WTC11 (cell line): ENCODE results near the gene KRTAP9-2. TPM values are rescaled to one million over a fixed set of nuclear protein-coding genes. Genes with fewer than 3 reads are reported as not detected.
"Not testable (repeated sequence)": the region's sequence is repeated elsewhere in the genome, so short reads cannot be mapped to it uniquely, and the experiment has no call there.

ENCODE experiments used
- ATAC-seq: fragments of 200-7000 bp; cut with Tn5 transposase; 2 replicates; pipeline ENCODE4 v1.10.0; 2021; ENCODE audit warnings: mild to moderate bottlenecking, moderate library complexity
- CTCF ChIA-PET: fragments of 300-600 bp; sonication (Branson Sonifier 250); formaldehyde crosslinking; loops from one replicate; lab custom pipeline; 2021; ENCODE audit warnings: antibody characterized with exemption; lab: Charles Lee
- POLR2A ChIA-PET: fragments of 350-600 bp; sonication (Branson Sonifier 250); formaldehyde crosslinking; loops from one replicate; lab custom pipeline; 2021; ENCODE audit warnings: antibody characterized with exemption; lab: Charles Lee
- DNase-seq: peaks from one replicate; pipeline ENCODE4 v3.0.0; 2021; ENCODE audit warnings: low spot score
- H3K27ac Mint-ChIP-seq: 2 replicates; pipeline ENCODE4 v1.8.0; 2021; ENCODE audit warnings: mixed read lengths
- H3K27me3 Mint-ChIP-seq: 2 replicates; pipeline ENCODE4 v1.8.0; 2021; ENCODE audit warnings: low read depth, mild to moderate bottlenecking, moderate library complexity, mixed read lengths
- H3K36me3 Mint-ChIP-seq: 2 replicates; pipeline ENCODE4 v1.8.0; 2021; ENCODE audit warnings: mixed read lengths
- H3K4me1 Mint-ChIP-seq: 2 replicates; pipeline ENCODE4 v1.8.0; 2022; ENCODE audit warnings: mixed read lengths
- H3K4me3 Mint-ChIP-seq: 2 replicates; pipeline ENCODE4 v1.8.0; 2021; ENCODE audit warnings: mild to moderate bottlenecking, moderate library complexity, mixed read lengths
- H3K9me3 Mint-ChIP-seq: 2 replicates; pipeline ENCODE4 v1.8.0; 2021; ENCODE audit warnings: mixed read lengths
- ATF1 ChIP-seq: sonication (generic); formaldehyde crosslinking; IDR thresholded peaks from 2 replicates; pipeline ENCODE4 v1.8.1; 2023; ENCODE audit warnings: mild to moderate bottlenecking, moderate library complexity, missing genetic modification reagents
- FOXK1 ChIP-seq: sonication (generic); formaldehyde crosslinking; IDR thresholded peaks from 2 replicates; pipeline ENCODE4 v1.8.0; 2022; ENCODE audit warnings: mild to moderate bottlenecking, moderate library complexity, missing genetic modification reagents
- GABPB1 ChIP-seq: sonication (generic); formaldehyde crosslinking; IDR thresholded peaks from 2 replicates; pipeline ENCODE4 v1.8.1; 2023; ENCODE audit warnings: mild to moderate bottlenecking, missing genetic modification reagents
- MXD4 ChIP-seq: fragments of 250-450 bp; sonication (Bioruptor Pico); IDR thresholded peaks from 2 replicates; pipeline ENCODE4 v1.8.0; 2021; ENCODE audit warnings: mild to moderate bottlenecking, moderate library complexity, borderline replicate concordance
- MYBL2 ChIP-seq: sonication (generic); formaldehyde crosslinking; IDR thresholded peaks from 2 replicates; pipeline ENCODE4 v1.8.1; 2023; ENCODE audit warnings: mild to moderate bottlenecking, moderate library complexity, missing genetic modification reagents
- OVOL2 ChIP-seq: fragments of 250-450 bp; sonication (Bioruptor Pico); IDR thresholded peaks from 2 replicates; pipeline ENCODE4 v1.9.0; 2021; ENCODE audit warnings: mild to moderate bottlenecking, borderline replicate concordance
- SMAD4 ChIP-seq: sonication (generic); formaldehyde crosslinking; IDR thresholded peaks from 2 replicates; pipeline ENCODE4 v1.8.0; 2022; ENCODE audit warnings: mild to moderate bottlenecking, missing genetic modification reagents
- ZNF423 ChIP-seq: fragments of 250-450 bp; sonication (Bioruptor Pico); IDR thresholded peaks from 2 replicates; pipeline ENCODE4 v2.1.2; 2022; ENCODE audit warnings: mild to moderate bottlenecking, moderate library complexity
- ZNF671 ChIP-seq: fragments of 250-450 bp; sonication (Bioruptor Pico); IDR thresholded peaks from 2 replicates; pipeline ENCODE4 v1.8.0; 2021; ENCODE audit warnings: mild to moderate bottlenecking
- total RNA-seq: library from RNA; stranded (reverse); gene quantifications from 3 replicates; pipeline ENCODE4 v1.2.3, GENCODE V29; 2021
- TF ChIP-seq, protein P1 (sequence below): sonication (generic); formaldehyde crosslinking; IDR thresholded peaks from 2 replicates; pipeline ENCODE4 v1.8.1; 2023; ENCODE audit warnings: mild to moderate bottlenecking, moderate library complexity, missing genetic modification reagents
- TF ChIP-seq, protein P2 (sequence below): sonication (generic); formaldehyde crosslinking; IDR thresholded peaks from 2 replicates; pipeline ENCODE4 v1.8.1; 2023; ENCODE audit warnings: mild to moderate bottlenecking, missing genetic modification reagents
- TF ChIP-seq, protein P3 (sequence below): sonication (generic); formaldehyde crosslinking; IDR thresholded peaks from 2 replicates; pipeline ENCODE4 v1.8.1; 2022; ENCODE audit warnings: low read depth, mild to moderate bottlenecking, moderate library complexity, missing genetic modification reagents, borderline replicate concordance
- TF ChIP-seq, protein P4 (sequence below): fragments of 250-450 bp; sonication (Bioruptor Pico); IDR thresholded peaks from 2 replicates; pipeline ENCODE4 v1.9.0; 2021; ENCODE audit warnings: moderate library complexity, mild to moderate bottlenecking, inconsistent platforms, borderline replicate concordance
- TF ChIP-seq, protein P5 (sequence below): sonication (generic); formaldehyde crosslinking; IDR thresholded peaks from 2 replicates; pipeline ENCODE4 v1.8.0; 2023; ENCODE audit warnings: missing genetic modification reagents, mild to moderate bottlenecking, borderline replicate concordance

The KRTAP9-2 gene
- total RNA-seq, 1 experiment from 2014 or later, result not detected

DNA sequence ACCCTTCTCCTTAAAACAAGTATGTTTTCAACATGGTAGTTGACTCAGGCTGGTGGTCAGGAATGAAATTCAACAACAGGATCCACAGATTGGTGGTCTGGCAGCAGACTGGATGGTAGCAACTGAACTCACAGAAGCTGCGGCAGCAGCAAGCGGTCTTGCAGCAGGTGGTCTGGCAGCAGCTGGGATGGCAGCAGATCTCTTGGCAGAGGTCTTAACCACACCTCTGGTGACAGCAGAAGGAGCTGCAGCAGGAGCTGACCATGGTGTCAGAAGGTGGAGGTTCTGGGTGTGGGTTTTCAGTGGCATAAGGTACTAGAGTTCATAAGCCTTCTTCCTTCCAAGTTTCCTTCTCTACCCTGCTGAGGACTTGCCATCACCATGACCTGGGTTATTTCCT is 39.6 kb upstream of the KRTAP9-2 start:
- H3K27me3 Mint-ChIP-seq, result no peaks in the 10 kb centered on the region
- TF ChIP-seq ZNF671 (CRISPR knock-in tag) (no peak), MYBL2 (CRISPR knock-in tag) (no peak), FOXK1 (CRISPR knock-in tag) (no peak), GABPB1 (CRISPR knock-in tag) (no peak), SMAD4 (no peak), MXD4 (CRISPR knock-in tag) (no peak), OVOL2 (CRISPR knock-in tag) (no peak)
- TF ChIP-seq, protein P1, sequence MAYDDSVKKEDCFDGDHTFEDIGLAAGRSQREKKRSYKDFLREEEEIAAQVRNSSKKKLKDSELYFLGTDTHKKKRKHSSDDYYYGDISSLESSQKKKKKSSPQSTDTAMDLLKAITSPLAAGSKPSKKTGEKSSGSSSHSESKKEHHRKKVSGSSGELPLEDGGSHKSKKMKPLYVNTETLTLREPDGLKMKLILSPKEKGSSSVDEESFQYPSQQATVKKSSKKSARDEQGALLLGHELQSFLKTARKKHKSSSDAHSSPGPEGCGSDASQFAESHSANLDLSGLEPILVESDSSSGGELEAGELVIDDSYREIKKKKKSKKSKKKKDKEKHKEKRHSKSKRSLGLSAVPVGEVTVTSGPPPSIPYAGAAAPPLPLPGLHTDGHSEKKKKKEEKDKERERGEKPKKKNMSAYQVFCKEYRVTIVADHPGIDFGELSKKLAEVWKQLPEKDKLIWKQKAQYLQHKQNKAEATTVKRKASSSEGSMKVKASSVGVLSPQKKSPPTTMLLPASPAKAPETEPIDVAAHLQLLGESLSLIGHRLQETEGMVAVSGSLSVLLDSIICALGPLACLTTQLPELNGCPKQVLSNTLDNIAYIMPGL (CRISPR knock-in tag), result no peak
- TF ChIP-seq, protein P2, sequence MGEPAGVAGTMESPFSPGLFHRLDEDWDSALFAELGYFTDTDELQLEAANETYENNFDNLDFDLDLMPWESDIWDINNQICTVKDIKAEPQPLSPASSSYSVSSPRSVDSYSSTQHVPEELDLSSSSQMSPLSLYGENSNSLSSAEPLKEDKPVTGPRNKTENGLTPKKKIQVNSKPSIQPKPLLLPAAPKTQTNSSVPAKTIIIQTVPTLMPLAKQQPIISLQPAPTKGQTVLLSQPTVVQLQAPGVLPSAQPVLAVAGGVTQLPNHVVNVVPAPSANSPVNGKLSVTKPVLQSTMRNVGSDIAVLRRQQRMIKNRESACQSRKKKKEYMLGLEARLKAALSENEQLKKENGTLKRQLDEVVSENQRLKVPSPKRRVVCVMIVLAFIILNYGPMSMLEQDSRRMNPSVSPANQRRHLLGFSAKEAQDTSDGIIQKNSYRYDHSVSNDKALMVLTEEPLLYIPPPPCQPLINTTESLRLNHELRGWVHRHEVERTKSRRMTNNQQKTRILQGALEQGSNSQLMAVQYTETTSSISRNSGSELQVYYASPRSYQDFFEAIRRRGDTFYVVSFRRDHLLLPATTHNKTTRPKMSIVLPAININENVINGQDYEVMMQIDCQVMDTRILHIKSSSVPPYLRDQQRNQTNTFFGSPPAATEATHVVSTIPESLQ, result no peak
- TF ChIP-seq, protein P3, sequence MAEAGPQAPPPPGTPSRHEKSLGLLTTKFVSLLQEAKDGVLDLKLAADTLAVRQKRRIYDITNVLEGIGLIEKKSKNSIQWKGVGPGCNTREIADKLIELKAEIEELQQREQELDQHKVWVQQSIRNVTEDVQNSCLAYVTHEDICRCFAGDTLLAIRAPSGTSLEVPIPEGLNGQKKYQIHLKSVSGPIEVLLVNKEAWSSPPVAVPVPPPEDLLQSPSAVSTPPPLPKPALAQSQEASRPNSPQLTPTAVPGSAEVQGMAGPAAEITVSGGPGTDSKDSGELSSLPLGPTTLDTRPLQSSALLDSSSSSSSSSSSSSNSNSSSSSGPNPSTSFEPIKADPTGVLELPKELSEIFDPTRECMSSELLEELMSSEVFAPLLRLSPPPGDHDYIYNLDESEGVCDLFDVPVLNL (CRISPR knock-in tag), result no peak
- TF ChIP-seq, protein P4, sequence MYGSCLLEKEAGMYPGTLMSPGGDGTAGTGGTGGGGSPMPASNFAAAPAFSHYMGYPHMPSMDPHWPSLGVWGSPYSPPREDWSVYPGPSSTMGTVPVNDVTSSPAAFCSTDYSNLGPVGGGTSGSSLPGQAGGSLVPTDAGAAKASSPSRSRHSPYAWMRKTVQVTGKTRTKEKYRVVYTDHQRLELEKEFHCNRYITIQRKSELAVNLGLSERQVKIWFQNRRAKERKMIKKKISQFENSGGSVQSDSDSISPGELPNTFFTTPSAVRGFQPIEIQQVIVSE, result no peak
- TF ChIP-seq, protein P5, sequence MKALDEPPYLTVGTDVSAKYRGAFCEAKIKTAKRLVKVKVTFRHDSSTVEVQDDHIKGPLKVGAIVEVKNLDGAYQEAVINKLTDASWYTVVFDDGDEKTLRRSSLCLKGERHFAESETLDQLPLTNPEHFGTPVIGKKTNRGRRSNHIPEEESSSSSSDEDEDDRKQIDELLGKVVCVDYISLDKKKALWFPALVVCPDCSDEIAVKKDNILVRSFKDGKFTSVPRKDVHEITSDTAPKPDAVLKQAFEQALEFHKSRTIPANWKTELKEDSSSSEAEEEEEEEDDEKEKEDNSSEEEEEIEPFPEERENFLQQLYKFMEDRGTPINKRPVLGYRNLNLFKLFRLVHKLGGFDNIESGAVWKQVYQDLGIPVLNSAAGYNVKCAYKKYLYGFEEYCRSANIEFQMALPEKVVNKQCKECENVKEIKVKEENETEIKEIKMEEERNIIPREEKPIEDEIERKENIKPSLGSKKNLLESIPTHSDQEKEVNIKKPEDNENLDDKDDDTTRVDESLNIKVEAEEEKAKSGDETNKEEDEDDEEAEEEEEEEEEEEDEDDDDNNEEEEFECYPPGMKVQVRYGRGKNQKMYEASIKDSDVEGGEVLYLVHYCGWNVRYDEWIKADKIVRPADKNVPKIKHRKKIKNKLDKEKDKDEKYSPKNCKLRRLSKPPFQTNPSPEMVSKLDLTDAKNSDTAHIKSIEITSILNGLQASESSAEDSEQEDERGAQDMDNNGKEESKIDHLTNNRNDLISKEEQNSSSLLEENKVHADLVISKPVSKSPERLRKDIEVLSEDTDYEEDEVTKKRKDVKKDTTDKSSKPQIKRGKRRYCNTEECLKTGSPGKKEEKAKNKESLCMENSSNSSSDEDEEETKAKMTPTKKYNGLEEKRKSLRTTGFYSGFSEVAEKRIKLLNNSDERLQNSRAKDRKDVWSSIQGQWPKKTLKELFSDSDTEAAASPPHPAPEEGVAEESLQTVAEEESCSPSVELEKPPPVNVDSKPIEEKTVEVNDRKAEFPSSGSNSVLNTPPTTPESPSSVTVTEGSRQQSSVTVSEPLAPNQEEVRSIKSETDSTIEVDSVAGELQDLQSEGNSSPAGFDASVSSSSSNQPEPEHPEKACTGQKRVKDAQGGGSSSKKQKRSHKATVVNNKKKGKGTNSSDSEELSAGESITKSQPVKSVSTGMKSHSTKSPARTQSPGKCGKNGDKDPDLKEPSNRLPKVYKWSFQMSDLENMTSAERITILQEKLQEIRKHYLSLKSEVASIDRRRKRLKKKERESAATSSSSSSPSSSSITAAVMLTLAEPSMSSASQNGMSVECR (CRISPR knock-in tag), result no peak
- no peak for ATAC-seq
- H3K36me3 Mint-ChIP-seq, result no peaks in the 10 kb centered on the region
- H3K4me1 Mint-ChIP-seq, result no peaks in the 10 kb centered on the region
- H3K9me3 Mint-ChIP-seq, result peaks cover 4% of the 10 kb centered on the region; the same call in 1 of the 2 replicates
- POLR2A ChIA-PET, result no interaction called here
- no peak overlapping the region for H3K27ac Mint-ChIP-seq
- CTCF ChIA-PET, result no interaction called here
- no peak for DNase-seq
- no peak overlapping the region for H3K4me3 Mint-ChIP-seq

DNA sequence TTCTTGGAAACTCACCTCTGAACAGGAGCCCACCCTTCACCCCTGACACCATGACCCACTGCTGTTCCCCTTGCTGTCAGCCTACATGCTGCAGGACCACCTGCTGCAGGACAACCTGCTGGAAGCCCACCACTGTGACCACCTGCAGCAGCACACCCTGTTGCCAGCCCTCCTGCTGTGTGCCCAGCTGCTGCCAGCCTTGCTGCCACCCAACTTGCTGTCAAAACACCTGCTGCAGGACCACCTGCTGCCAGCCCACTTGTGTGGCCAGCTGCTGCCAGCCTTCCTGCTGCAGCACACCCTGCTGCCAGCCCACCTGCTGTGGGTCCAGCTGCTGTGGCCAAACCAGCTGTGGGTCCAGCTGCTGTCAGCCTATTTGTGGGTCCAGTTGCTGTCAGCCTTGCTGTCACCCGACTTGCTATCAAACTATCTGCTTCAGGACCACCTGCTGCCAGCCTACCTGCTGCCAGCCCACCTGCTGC is 36.6 kb upstream of the KRTAP9-2 start, which contains the start of gene KRTAP9-1:
Gene KRTAP9-1 (plus strand): TSS at position 51 of the 482 bp plus-strand sequence. CDS start 0 bp downstream, at position 51.
- ATAC-seq, POLR2A ChIA-PET, DNase-seq, H3K27me3 Mint-ChIP-seq, H3K27ac Mint-ChIP-seq, CTCF ChIA-PET, H3K4me1 Mint-ChIP-seq, H3K36me3 Mint-ChIP-seq: not testable (repeated sequence)
- peaks cover 18% of the 10 kb centered on the region for H3K9me3 Mint-ChIP-seq
- TF ChIP-seq ATF1 (CRISPR knock-in tag), result 0 out of 2 replicates have a peak, but pooled peaks have one; percentile 48
- peak; percentile 10; the same call in 1 of the 2 replicates for TF ChIP-seq ZNF423 (CRISPR knock-in tag)
- TF ChIP-seq, all 79 proteins: peak for 2; not testable (repeated sequence) for 77
- not testable (repeated sequence) for H3K4me3 Mint-ChIP-seq
